ENCODE results near the gene PELO. TPM values are rescaled to one million over a fixed set of nuclear protein-coding genes. Genes with fewer than 3 reads are reported as not detected.

PELO gene
- total and polyA plus RNA-seq, 9 of the 15 experiments (the other 6 are each of a cell fraction or from before 2014, with no cell fraction given), result 5.8 to 14.6 (median 9.6) TPM

GRCh38 chr5:52799983-52800393 lies 12.3 kb downstream of the PELO start (continued):
- TF ChIP-seq SAFB (IDR thresholded peaks at IDR 0.05; ENCODE audit: borderline replicate concordance, low read depth, low read length) (no peak), ARID4B (CRISPR knock-in tag; IDR thresholded peaks at IDR 0.05) (peak; percentile 71; the same call in 1 of the 2 replicates), NCOR1 (IDR thresholded peaks at IDR 0.05) (no peak), SPI1 (IDR thresholded peaks at IDR 0.05; ENCODE audit: borderline replicate concordance, low read depth, low read length) (peak; percentile 88), FOXJ2 (tag; IDR thresholded peaks at IDR 0.05) (no peak), ELF1 (tag; IDR thresholded peaks at IDR 0.05) (no peak), ZNF785 (CRISPR knock-in tag; IDR thresholded peaks at IDR 0.05) (no peak), MAFK (IDR thresholded peaks at IDR 0.05; ENCODE audit: low read length) (no peak), ZNF24 (IDR thresholded peaks at IDR 0.05) (no peak), HOXB6 (CRISPR knock-in tag; IDR thresholded peaks at IDR 0.05; ENCODE audit: borderline replicate concordance) (no peak), ZZZ3 (IDR thresholded peaks at IDR 0.05) (no peak), ZFPM2 (CRISPR knock-in tag; IDR thresholded peaks at IDR 0.05) (no peak), ZNF668 (CRISPR knock-in tag; IDR thresholded peaks at IDR 0.05) (no peak), HOMEZ (CRISPR knock-in tag; IDR thresholded peaks at IDR 0.05) (no peak), RHOXF2B (CRISPR knock-in tag; conservative IDR thresholded peaks at IDR 0.05) (no peak), SREBF1 (IDR thresholded peaks at IDR 0.05; ENCODE audit: borderline replicate concordance, low read depth, low read length) (no peak), SRSF3 (IDR thresholded peaks at IDR 0.05; ENCODE audit: insufficient read depth, low read length) (no peak), ZNF586 (CRISPR knock-in tag; conservative IDR thresholded peaks at IDR 0.05) (no peak), COPS2 (conservative IDR thresholded peaks at IDR 0.05) (no peak), PCBP1 (IDR thresholded peaks at IDR 0.05; ENCODE audit: low read depth, low read length, poor library complexity, severe bottlenecking) (no peak), MNT (conservative IDR thresholded peaks at IDR 0.05) (peak; percentile 49 to 72; a peak in 2 of 4 replicates), CBFA2T3 (IDR thresholded peaks at IDR 0.05) (no peak), SIRT6 (IDR thresholded peaks at IDR 0.05; ENCODE audit: low read depth, low read length) (no peak), NFYB (IDR thresholded peaks at IDR 0.05; ENCODE audit: extremely low read depth, insufficient read length) (no peak)
